Measurements from ENCODE around the gene ZMAT3. TPM values are rescaled to one million over a fixed set of nuclear protein-coding genes. Genes with fewer than 3 reads are reported as not detected.
"Not testable (repeated sequence)": the region's sequence is repeated elsewhere in the genome, so short reads cannot be mapped to it uniquely, and the experiment has no call there.

The ZMAT3 gene
- total and polyA plus RNA-seq, 4 donors = 1.9 to 5.4 (median 2.8) TPM

DNA sequence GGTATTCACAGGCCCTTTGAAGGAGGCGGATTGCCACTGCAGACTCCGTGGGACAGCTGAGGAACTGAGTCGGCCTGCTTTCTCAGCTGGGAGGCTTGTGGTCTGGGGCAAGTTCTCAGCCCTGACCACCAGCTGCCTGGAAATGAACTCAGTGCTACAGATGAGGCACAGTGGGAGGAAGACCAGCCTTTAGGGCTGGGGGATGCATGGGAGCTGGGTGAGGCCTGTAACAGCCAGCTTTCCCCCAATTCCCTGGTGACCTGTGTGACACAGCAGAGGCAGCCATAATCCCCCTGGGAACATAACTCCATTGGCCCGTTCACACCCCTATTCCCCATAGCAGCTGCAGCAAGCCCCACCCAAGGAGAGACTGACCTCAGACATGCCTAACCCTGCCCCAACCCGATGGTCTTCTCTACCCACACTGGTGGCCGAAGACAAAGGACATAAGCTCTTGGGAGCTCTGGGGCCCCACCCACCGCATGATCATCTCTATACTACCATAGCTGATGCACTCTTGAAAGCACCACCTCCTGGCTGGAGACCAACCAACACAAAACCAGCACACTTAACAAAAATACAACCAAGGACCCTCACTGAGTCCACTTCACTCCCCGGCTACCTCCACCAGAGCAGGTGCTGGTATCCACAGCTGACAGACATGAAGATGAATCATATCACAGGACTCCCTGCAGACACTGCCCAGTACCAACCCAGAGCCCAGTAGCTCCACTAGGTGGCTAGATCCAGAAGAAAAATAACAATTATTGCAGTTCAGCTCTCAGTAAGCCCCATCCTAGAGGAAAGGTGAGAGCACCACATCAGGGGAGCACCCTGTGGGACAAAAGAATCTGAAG lies 24.9 kb downstream of the ZMAT3 start:
- no peak overlapping the region for H3K4me3 ChIP-seq (ENCODE audit: low read depth in 1 of 3, low read length in 3 of 3)
- H3K9ac ChIP-seq (ENCODE audit: low read depth in 1 of 2, low read length in 2 of 2) = no peak overlapping the region
- H3K4me1 ChIP-seq (ENCODE audit: control insufficient read depth in 4 of 4, insufficient read depth in 4 of 4, low read length in 3 of 4) = no peaks in the 10 kb centered on the region
- TF ChIP-seq SP1 (IDR thresholded peaks at IDR 0.05) (no peak), FOXA2 (IDR thresholded peaks at IDR 0.05) (no peak), HNF4A (conservative IDR thresholded peaks at IDR 0.05) (no peak), NR2F2 (IDR thresholded peaks at IDR 0.05) (no peak)
- TF ChIP-seq, protein P1, sequence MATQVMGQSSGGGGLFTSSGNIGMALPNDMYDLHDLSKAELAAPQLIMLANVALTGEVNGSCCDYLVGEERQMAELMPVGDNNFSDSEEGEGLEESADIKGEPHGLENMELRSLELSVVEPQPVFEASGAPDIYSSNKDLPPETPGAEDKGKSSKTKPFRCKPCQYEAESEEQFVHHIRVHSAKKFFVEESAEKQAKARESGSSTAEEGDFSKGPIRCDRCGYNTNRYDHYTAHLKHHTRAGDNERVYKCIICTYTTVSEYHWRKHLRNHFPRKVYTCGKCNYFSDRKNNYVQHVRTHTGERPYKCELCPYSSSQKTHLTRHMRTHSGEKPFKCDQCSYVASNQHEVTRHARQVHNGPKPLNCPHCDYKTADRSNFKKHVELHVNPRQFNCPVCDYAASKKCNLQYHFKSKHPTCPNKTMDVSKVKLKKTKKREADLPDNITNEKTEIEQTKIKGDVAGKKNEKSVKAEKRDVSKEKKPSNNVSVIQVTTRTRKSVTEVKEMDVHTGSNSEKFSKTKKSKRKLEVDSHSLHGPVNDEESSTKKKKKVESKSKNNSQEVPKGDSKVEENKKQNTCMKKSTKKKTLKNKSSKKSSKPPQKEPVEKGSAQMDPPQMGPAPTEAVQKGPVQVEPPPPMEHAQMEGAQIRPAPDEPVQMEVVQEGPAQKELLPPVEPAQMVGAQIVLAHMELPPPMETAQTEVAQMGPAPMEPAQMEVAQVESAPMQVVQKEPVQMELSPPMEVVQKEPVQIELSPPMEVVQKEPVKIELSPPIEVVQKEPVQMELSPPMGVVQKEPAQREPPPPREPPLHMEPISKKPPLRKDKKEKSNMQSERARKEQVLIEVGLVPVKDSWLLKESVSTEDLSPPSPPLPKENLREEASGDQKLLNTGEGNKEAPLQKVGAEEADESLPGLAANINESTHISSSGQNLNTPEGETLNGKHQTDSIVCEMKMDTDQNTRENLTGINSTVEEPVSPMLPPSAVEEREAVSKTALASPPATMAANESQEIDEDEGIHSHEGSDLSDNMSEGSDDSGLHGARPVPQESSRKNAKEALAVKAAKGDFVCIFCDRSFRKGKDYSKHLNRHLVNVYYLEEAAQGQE (IDR thresholded peaks at IDR 0.05) = no peak
- DNase-seq (ENCODE audit: low spot score) = no peak
- WGBS = 94% methylated on average over 8 of the region's 8 CpGs
- no peak overlapping the region for H3K27ac ChIP-seq (ENCODE audit: low read depth in 1 of 2, low read length in 2 of 2)
- H3K36me3 ChIP-seq (ENCODE audit: control insufficient read depth in 4 of 4, insufficient read depth in 3 of 4, low read depth in 1 of 4, low read length in 3 of 4) = no peaks in the 10 kb centered on the region
- no peaks in the 10 kb centered on the region for H3K27me3 ChIP-seq (ENCODE audit: control insufficient read depth in 4 of 4, insufficient read depth in 4 of 4, low read length in 3 of 4)
- no peaks in the 10 kb centered on the region for H3K9me3 ChIP-seq (ENCODE audit: control insufficient read depth in 4 of 4, low read length in 3 of 4)

- Histone ChIP-seq H3K27ac (ENCODE audit: low read depth in 1 of 2, low read length in 2 of 2) (no peak overlapping the region), H3K27me3 (ENCODE audit: control insufficient read depth in 4 of 4, insufficient read depth in 4 of 4, low read length in 3 of 4) (no peaks in the 10 kb centered on the region), H3K9me3 (ENCODE audit: control insufficient read depth in 4 of 4, low read length in 3 of 4) (no peaks in the 10 kb centered on the region), H3K36me3 (ENCODE audit: control insufficient read depth in 4 of 4, insufficient read depth in 3 of 4, low read depth in 1 of 4, low read length in 3 of 4) (no peaks in the 10 kb centered on the region), H3K4me1 (ENCODE audit: control insufficient read depth in 4 of 4, insufficient read depth in 4 of 4, low read length in 3 of 4) (no peaks in the 10 kb centered on the region), H3K9ac (ENCODE audit: low read depth in 1 of 2, low read length in 2 of 2) (no peak overlapping the region), H3K4me3 (ENCODE audit: low read depth in 1 of 3, low read length in 3 of 3) (no peak overlapping the region)
- TF ChIP-seq RAD21 (IDR thresholded peaks at IDR 0.05) (no peak), JUND (IDR thresholded peaks at IDR 0.05) (no peak), NR2F2 (IDR thresholded peaks at IDR 0.05) (no peak), MAX (IDR thresholded peaks at IDR 0.05) (no peak), ZBTB33 (IDR thresholded peaks at IDR 0.05) (no peak), CTCF (IDR thresholded peaks at IDR 0.05; ENCODE audit: low read depth, low read length, missing input control) (no peak), HNF4A (conservative IDR thresholded peaks at IDR 0.05) (no peak), ATF3 (IDR thresholded peaks at IDR 0.05) (no peak), EGR1 (IDR thresholded peaks at IDR 0.05; ENCODE audit: low read depth in 2 of 2) (no peak), HNF4G (IDR thresholded peaks at IDR 0.05) (no peak), FOXA1 (IDR thresholded peaks at IDR 0.05) (no peak), FOXA2 (IDR thresholded peaks at IDR 0.05) (no peak)
- whole genome bisulfite sequencing = 80% methylated on average over 1 of the region's 1 CpG
- DNase-seq (ENCODE audit: low spot score) = no peak
Observed at GRCh38 chr3:179045719-179046402, 25.7 kb downstream of the ZMAT3 start.

DNA sequence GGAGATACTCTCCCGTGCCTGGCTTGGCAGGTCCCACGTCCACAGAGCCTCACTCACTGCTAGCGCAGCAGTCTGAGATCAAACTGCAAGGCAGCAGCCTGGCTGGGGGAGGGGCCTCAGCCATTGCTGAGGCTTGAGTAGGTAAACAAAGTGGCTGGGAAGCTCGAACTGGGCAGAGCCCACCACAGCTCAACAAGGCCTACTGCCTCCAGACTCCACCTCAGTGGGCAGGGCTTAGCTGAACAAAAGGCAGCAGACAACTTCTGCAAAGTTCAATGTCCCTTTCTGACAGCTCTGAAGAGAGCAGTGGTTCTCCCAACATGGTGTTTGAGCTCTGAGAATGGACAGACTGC lies 32.7 kb downstream of the ZMAT3 start:
- H3K9ac ChIP-seq (ENCODE audit: low read depth in 1 of 2, low read length in 2 of 2); H3K4me1 ChIP-seq (ENCODE audit: control insufficient read depth in 4 of 4, insufficient read depth in 4 of 4, low read length in 3 of 4); H3K9me3 ChIP-seq (ENCODE audit: control insufficient read depth in 4 of 4, low read length in 3 of 4); H3K4me3 ChIP-seq (ENCODE audit: low read depth in 1 of 3, low read length in 3 of 3); H3K36me3 ChIP-seq (ENCODE audit: control insufficient read depth in 4 of 4, insufficient read depth in 3 of 4, low read depth in 1 of 4, low read length in 3 of 4); H3K27ac ChIP-seq (ENCODE audit: low read depth in 1 of 2, low read length in 2 of 2); DNase-seq (ENCODE audit: low spot score); H3K27me3 ChIP-seq (ENCODE audit: control insufficient read depth in 4 of 4, insufficient read depth in 4 of 4, low read length in 3 of 4): not testable (repeated sequence)
- WGBS = 84% methylated on average over 4 of the region's 4 CpGs

Data from liver (tissue), 9 donors.